Measurements from ENCODE around the gene TCP11.

TCP11 gene

DNA sequence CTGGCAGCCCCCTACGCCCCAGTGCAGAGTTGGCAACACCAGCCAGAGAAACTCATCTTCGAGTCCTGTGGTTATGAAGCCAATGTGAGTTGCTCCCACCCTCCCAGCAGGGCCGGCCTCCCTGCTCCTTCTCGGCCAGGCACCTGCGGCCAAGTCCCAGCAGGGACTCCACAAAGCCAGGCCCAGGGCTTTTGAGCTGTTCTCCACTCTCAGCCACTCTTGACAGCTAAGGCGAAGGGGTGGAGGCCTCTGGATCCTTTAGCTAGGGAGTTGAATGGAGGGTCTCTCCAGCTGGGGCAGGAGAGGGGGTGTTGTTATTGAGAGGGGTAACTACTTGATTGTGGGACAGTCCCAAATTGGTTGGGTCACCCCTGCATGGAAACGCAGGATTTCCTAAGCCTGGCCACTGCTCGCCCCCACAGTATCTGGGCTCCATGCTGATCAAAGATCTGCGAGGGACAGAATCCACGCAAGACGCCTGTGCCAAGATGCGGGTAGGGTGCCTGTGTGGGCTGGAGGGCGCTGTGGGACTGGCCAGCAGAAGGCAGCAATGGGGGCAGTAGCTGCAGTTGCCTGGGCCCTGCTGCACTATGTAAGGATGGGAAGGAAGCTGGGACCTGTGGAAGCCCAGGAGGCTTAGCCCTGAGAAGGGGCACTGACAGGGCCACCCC, 58.3 kb downstream of the TCP11 start:
- Histone ChIP-seq H3K4me3 (ENCODE audit: low read length) (no peak overlapping the region), H3K9me2 (replicated peaks; ENCODE audit: control insufficient read depth, low read length) (no peaks in the 10 kb centered on the region), H3K36me3 (ENCODE audit: control insufficient read depth, low read length) (no peaks in the 10 kb centered on the region), H4K20me1 (ENCODE audit: control insufficient read depth, insufficient read depth, low read depth, low read length) (no peaks in the 10 kb centered on the region), H3K4me2 (ENCODE audit: low read length) (no peak overlapping the region), H3K9me3 (ENCODE audit: control insufficient read depth, insufficient read depth, low read length) (no peaks in the 10 kb centered on the region), H3K27me3 (ENCODE audit: control insufficient read depth, low read length) (no peaks in the 10 kb centered on the region), H3K79me2 (ENCODE audit: control insufficient read depth, low read length) (no peaks in the 10 kb centered on the region), H3K27ac (ENCODE audit: low read depth, low read length) (no peak overlapping the region), H3F3A (ENCODE audit: control insufficient read depth, insufficient read depth) (no peaks in the 10 kb centered on the region), H3K4me1 (ENCODE audit: control insufficient read depth, low read length) (no peaks in the 10 kb centered on the region)
- TF ChIP-seq, protein P1, sequence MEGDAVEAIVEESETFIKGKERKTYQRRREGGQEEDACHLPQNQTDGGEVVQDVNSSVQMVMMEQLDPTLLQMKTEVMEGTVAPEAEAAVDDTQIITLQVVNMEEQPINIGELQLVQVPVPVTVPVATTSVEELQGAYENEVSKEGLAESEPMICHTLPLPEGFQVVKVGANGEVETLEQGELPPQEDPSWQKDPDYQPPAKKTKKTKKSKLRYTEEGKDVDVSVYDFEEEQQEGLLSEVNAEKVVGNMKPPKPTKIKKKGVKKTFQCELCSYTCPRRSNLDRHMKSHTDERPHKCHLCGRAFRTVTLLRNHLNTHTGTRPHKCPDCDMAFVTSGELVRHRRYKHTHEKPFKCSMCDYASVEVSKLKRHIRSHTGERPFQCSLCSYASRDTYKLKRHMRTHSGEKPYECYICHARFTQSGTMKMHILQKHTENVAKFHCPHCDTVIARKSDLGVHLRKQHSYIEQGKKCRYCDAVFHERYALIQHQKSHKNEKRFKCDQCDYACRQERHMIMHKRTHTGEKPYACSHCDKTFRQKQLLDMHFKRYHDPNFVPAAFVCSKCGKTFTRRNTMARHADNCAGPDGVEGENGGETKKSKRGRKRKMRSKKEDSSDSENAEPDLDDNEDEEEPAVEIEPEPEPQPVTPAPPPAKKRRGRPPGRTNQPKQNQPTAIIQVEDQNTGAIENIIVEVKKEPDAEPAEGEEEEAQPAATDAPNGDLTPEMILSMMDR (IDR thresholded peaks at IDR 0.05; ENCODE audit: low read depth, low read length, poor library complexity, severe bottlenecking) = no peak
- no peak for TF ChIP-seq EZH2phosphoT487 (IDR thresholded peaks at IDR 0.05; ENCODE audit: borderline replicate concordance, low read length)

GRCh38 chr6:35082046-35082732, 59.0 kb downstream of the TCP11 start:
- TF ChIP-seq EZH2phosphoT487 (IDR thresholded peaks at IDR 0.05; ENCODE audit: borderline replicate concordance, low read length) = no peak
- TF ChIP-seq, protein P1 (IDR thresholded peaks at IDR 0.05; ENCODE audit: low read depth, low read length, poor library complexity, severe bottlenecking) = no peak
- no peak overlapping the region for H3K27ac ChIP-seq (ENCODE audit: low read depth, low read length)
- H3K79me2 ChIP-seq (ENCODE audit: control insufficient read depth, low read length) = no peaks in the 10 kb centered on the region
- no peaks in the 10 kb centered on the region for H3K27me3 ChIP-seq (ENCODE audit: control insufficient read depth, low read length)
- H3K9me2 ChIP-seq (replicated peaks; ENCODE audit: control insufficient read depth, low read length) = no peaks in the 10 kb centered on the region
- H3K4me3 ChIP-seq (ENCODE audit: low read length) = no peak overlapping the region
- H3K36me3 ChIP-seq (ENCODE audit: control insufficient read depth, low read length) = no peaks in the 10 kb centered on the region
- no peaks in the 10 kb centered on the region for H3F3A ChIP-seq (ENCODE audit: control insufficient read depth, insufficient read depth)
- H3K4me2 ChIP-seq (ENCODE audit: low read length) = no peak overlapping the region
- no peaks in the 10 kb centered on the region for H3K4me1 ChIP-seq (ENCODE audit: control insufficient read depth, low read length)
- H3K9me3 ChIP-seq (ENCODE audit: control insufficient read depth, insufficient read depth, low read length) = no peaks in the 10 kb centered on the region
- H4K20me1 ChIP-seq (ENCODE audit: control insufficient read depth, insufficient read depth, low read depth, low read length) = no peaks in the 10 kb centered on the region

DNA sequence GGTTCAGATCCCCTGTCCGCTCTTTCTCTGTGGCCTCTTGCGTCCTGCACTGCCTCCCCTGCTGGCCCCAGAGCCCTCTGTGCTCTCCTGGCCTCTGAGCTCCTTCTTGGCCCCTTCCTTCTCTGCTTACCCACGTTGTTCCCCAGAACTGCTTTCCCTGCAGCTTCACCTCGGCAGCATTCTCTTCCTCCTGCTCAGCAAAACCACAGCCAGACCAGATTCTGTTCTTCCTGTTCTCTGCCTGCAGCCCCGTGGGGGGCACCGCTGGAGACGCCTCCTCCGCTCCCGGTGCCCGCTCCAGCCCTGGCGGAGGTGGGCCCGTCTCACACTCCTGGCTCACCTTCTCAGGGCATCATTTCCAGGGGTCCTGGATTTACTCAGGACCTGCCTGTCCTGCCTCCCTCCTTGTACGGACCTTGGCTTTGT, 59.7 kb downstream of the TCP11 start:
- Histone ChIP-seq H3F3A (ENCODE audit: control insufficient read depth, insufficient read depth) (no peaks in the 10 kb centered on the region), H4K20me1 (ENCODE audit: control insufficient read depth, insufficient read depth, low read depth, low read length) (no peaks in the 10 kb centered on the region), H3K79me2 (ENCODE audit: control insufficient read depth, low read length) (no peaks in the 10 kb centered on the region), H3K4me1 (ENCODE audit: control insufficient read depth, low read length) (no peaks in the 10 kb centered on the region), H3K9me2 (replicated peaks; ENCODE audit: control insufficient read depth, low read length) (no peaks in the 10 kb centered on the region), H3K36me3 (ENCODE audit: control insufficient read depth, low read length) (no peaks in the 10 kb centered on the region), H3K9me3 (ENCODE audit: control insufficient read depth, insufficient read depth, low read length) (no peaks in the 10 kb centered on the region), H3K27me3 (ENCODE audit: control insufficient read depth, low read length) (no peaks in the 10 kb centered on the region), H3K27ac (ENCODE audit: low read depth, low read length) (no peak overlapping the region), H3K4me2 (ENCODE audit: low read length) (no peak overlapping the region), H3K4me3 (ENCODE audit: low read length) (no peak overlapping the region)
- TF ChIP-seq, protein P1 (IDR thresholded peaks at IDR 0.05; ENCODE audit: low read depth, low read length, poor library complexity, severe bottlenecking) = no peak
- TF ChIP-seq EZH2phosphoT487 (IDR thresholded peaks at IDR 0.05; ENCODE audit: borderline replicate concordance, low read length) = no peak

Data from DOHH2 (cell line).